Gastrocnemius medialis (tissue), 4 donors: Measurements from ENCODE around the gene SQSTM1. TPM values are rescaled to one million over a fixed set of nuclear protein-coding genes. Genes with fewer than 3 reads are reported as not detected.
A peak's percentile ranks its signal among the peaks of the same experiment; 100 is the strongest.

ENCODE experiments used
- ATAC-seq, 2 donors: fragments of 150-250 bp; one replicate each; pipeline ENCODE4 v1.9.1; 2016
- DNase-seq, 2 donors: peaks; one replicate each; pipeline ENCODE4 v3.0.0-alpha.2; 2019
- H3K27ac ChIP-seq, 4 donors: fragments of 200-600 bp; sonication (generic); 1 replicate in 1 of 4; 2 replicates in 3 of 4; pipeline ENCODE4 v1.5.1; 2016 to 2018; ENCODE audit warnings: mild to moderate bottlenecking in 2 of 4, moderate library complexity in 1 of 4
- H3K27me3 ChIP-seq, 3 donors: fragments of 200-600 bp; sonication (generic) in 2 of 3; 1 replicate in 1 of 3; 2 replicates in 2 of 3; pipeline versions ENCODE4 v1.5.1 to v1.6.0; 2016 to 2019; ENCODE audit warnings: mild to moderate bottlenecking in 1 of 3, moderate library complexity in 1 of 3
- H3K36me3 ChIP-seq, 2 donors: fragments of 200-600 bp; sonication (generic) in 1 of 2; one replicate each; pipeline ENCODE4 v1.5.1; 2017 to 2018
- H3K4me1 ChIP-seq, 2 donors: fragments of 200-600 bp; sonication (generic) in 1 of 2; one replicate each; pipeline ENCODE4 v1.5.1; 2016 to 2017; ENCODE audit warnings: mild to moderate bottlenecking in 2 of 2
- H3K4me3 ChIP-seq, 4 donors: fragments of 200-600 bp; sonication (generic) in 3 of 4; 1 replicate in 1 of 4; 2 replicates in 3 of 4; pipeline ENCODE4 v1.5.1; 2016 to 2019; ENCODE audit warnings: mild to moderate bottlenecking in 2 of 4
- H3K9me3 ChIP-seq, 3 donors: fragments of 200-600 bp; sonication (generic) in 2 of 3; 1 replicate in 1 of 3; 2 replicates in 2 of 3; pipeline ENCODE4 v1.5.1; 2016 to 2019
- CTCF ChIP-seq, 5 experiments: fragments of 450-650 bp in 3 of 5; fragments of 200-600 bp in 2 of 5; sonication (generic) in 2 of 5; IDR thresholded peaks in 4 of 5; conservative IDR thresholded peaks in 1 of 5; 1 replicate in 4 of 5; 2 replicates in 1 of 5; pipeline ENCODE4 v1.5.1; 2016 to 2019; ENCODE audit warnings: antibody characterized with exemption in 5 of 5, mild to moderate bottlenecking in 3 of 5, moderate library complexity in 3 of 5
- POLR2A ChIP-seq, 2 donors: fragments of 450-650 bp; IDR thresholded peaks; one replicate each; pipeline ENCODE4 v1.6.1; 2017; ENCODE audit warnings: antibody characterized with exemption in 2 of 2, mild to moderate bottlenecking in 2 of 2, moderate library complexity in 2 of 2
- in situ Hi-C, 4 donors: fragments of 200-750 bp; cut with MboI; loops; one replicate each; pipeline versions ENCODE4 v1.15.0 to v1.8.0; 2017; ENCODE audit warnings: low sequenced_read_pairs in 4 of 4
- intact Hi-C: fragments of 100-400 bp; cut with DNase I; formaldehyde crosslinking; loops from one replicate; pipeline ENCODE4 v1.15.1; 2023; ENCODE audit warnings: low total_unique reads
- total RNA-seq, 4 donors: library from RNA; depleted of rRNA; stranded (reverse); fragments of >200 nt; gene quantifications; one replicate each; pipeline versions ENCODE4 v1.1.0 to v1.2.3, GENCODE V29; 2016

The SQSTM1 gene
- total RNA-seq, 4 donors from 2014 or later = 1,080 to 1,340 (median 1,178) TPM

GRCh38 chr5:179874536-179875292 lies 54.0 kb downstream of the SQSTM1 start:
- in situ Hi-C loops = loop anchor here in 1 of 4 donors (25.0 kb wide), 1 partner anchor 112 kb away; no protein-coding TSS in a partner anchor
- peaks cover 0 to 88% of the 10 kb centered on the region in 2 donors for H3K36me3 ChIP-seq
- H3K4me1 ChIP-seq = peaks cover 11 to 17% of the 10 kb centered on the region in 2 donors
- intact Hi-C loops = no loop called here
- no peak for TF ChIP-seq POLR2A (IDR thresholded peaks at IDR 0.05)
- TF ChIP-seq CTCF (IDR thresholded peaks at IDR 0.05 in 4 of 5, conservative IDR thresholded peaks at IDR 0.05 in 1 of 5) = no peak
- no peaks in the 10 kb centered on the region for H3K9me3 ChIP-seq
- H3K4me3 ChIP-seq = no peak overlapping the region
- H3K27ac ChIP-seq = no peak overlapping the region
- DNase-seq (no peak), ATAC-seq (no peak)
- H3K27me3 ChIP-seq = no peaks in the 10 kb centered on the region

GRCh38 chr5:179875741-179876609 lies 55.3 kb downstream of the SQSTM1 start:
- Histone ChIP-seq H3K27ac (peak overlapping the region; percentile 31 to 79 (median 53)), H3K4me3 (no peak overlapping the region), H3K4me1 (peaks cover 8 to 17% of the 10 kb centered on the region in 2 donors), H3K9me3 (no peaks in the 10 kb centered on the region), H3K36me3 (peaks cover 0 to 78% of the 10 kb centered on the region in 2 donors), H3K27me3 (no peaks in the 10 kb centered on the region)
- intact Hi-C loops (no loop called here), in situ Hi-C loops (no loop called here)
- no peak for DNase-seq
- ATAC-seq = peak; percentile 33 to 76
- TF ChIP-seq CTCF (IDR thresholded peaks at IDR 0.05 in 4 of 5, conservative IDR thresholded peaks at IDR 0.05 in 1 of 5) = no peak
- no peak for TF ChIP-seq POLR2A (IDR thresholded peaks at IDR 0.05)

- ATAC-seq = no peak
- H3K27me3 ChIP-seq = no peaks in the 10 kb centered on the region
- H3K4me3 ChIP-seq = no peak overlapping the region
- H3K4me1 ChIP-seq = peaks cover 8 to 15% of the 10 kb centered on the region in 2 donors
- peaks cover 0 to 72% of the 10 kb centered on the region in 2 donors for H3K36me3 ChIP-seq
- H3K27ac ChIP-seq = peak overlapping the region in 3 of 4 donors; percentile 47 to 79 (median 59)
- TF ChIP-seq POLR2A (IDR thresholded peaks at IDR 0.05) (no peak), CTCF (IDR thresholded peaks at IDR 0.05 in 4 of 5, conservative IDR thresholded peaks at IDR 0.05 in 1 of 5) (no peak)
- DNase-seq = no peak
- in situ Hi-C loops = no loop called here
- H3K9me3 ChIP-seq = no peaks in the 10 kb centered on the region
- intact Hi-C loops = no loop called here
These were observed 55.9 kb downstream of the SQSTM1 start for GRCh38 chr5:179876610-179876952.

- peak; percentile 43 to 71 for ATAC-seq
These were observed 57.7 kb downstream of the SQSTM1 start for GRCh38 chr5:179878222-179879002.

More at GRCh38 chr5:179878222-179879002, 57.7 kb downstream of the SQSTM1 start:
- in situ Hi-C loops = no loop called here
- Histone ChIP-seq H3K4me1 (peaks cover 8 to 15% of the 10 kb centered on the region in 2 donors), H3K9me3 (peaks cover 0 to 3% (median 0%) of the 10 kb centered on the region in 3 donors), H3K36me3 (peaks cover 0 to 70% of the 10 kb centered on the region in 2 donors), H3K27me3 (no peaks in the 10 kb centered on the region), H3K27ac (peak overlapping the region; percentile 18 to 45 (median 42)), H3K4me3 (no peak overlapping the region)
- intact Hi-C loops = no loop called here
- TF ChIP-seq POLR2A (IDR thresholded peaks at IDR 0.05) (no peak), CTCF (IDR thresholded peaks at IDR 0.05 in 4 of 5, conservative IDR thresholded peaks at IDR 0.05 in 1 of 5) (no peak)
- DNase-seq = peak in 1 of 2 donors; percentile 52
